Sigmoid colon (tissue), 7 donors: Measurements from ENCODE around the gene CCNJ. TPM values are rescaled to one million over a fixed set of nuclear protein-coding genes. Genes with fewer than 3 reads are reported as not detected.

ENCODE experiments used
- DNase-seq: peaks from one replicate; pipeline ENCODE4 v3.0.0-alpha.2; 2019
- H3K27ac ChIP-seq, 4 donors: fragments of 200-600 bp; sonication (generic); one replicate each; pipeline ENCODE4 v1.5.1; 2016 to 2019; ENCODE audit warnings: mild to moderate bottlenecking in 1 of 4
- H3K27me3 ChIP-seq, 3 donors: fragments of 200-600 bp; sonication (generic); one replicate each; pipeline ENCODE4 v1.5.1; 2019; ENCODE audit warnings: mild to moderate bottlenecking in 1 of 3
- H3K36me3 ChIP-seq, 4 donors: fragments of 200-600 bp; sonication (generic); one replicate each; pipeline ENCODE4 v1.5.1; 2016 to 2019
- H3K4me1 ChIP-seq, 4 donors: fragments of 200-600 bp; sonication (generic); one replicate each; pipeline ENCODE4 v1.5.1; 2017 to 2019
- H3K4me3 ChIP-seq, 4 donors: fragments of 200-600 bp; sonication (generic); one replicate each; pipeline ENCODE4 v1.5.1; 2017 to 2019; ENCODE audit warnings: mild to moderate bottlenecking in 2 of 4, moderate library complexity in 1 of 4
- H3K9me3 ChIP-seq, 4 donors: fragments of 200-600 bp in 3 of 4; sonication (generic) in 3 of 4; one replicate each; pipeline versions ENCODE4 v1.5.1 to v1.6.1; 2013 to 2019
- EP300 ChIP-seq, 4 donors: sonication (generic); formaldehyde crosslinking; IDR thresholded peaks; one replicate each; pipeline ENCODE4 v1.6.1; 2017; ENCODE audit warnings: antibody characterized with exemption in 4 of 4
- POLR2A ChIP-seq, 2 donors: fragments of 450-650 bp; IDR thresholded peaks; one replicate each; pipeline ENCODE4 v1.6.1; 2016; ENCODE audit warnings: antibody characterized with exemption in 2 of 2, mild to moderate bottlenecking in 2 of 2, moderate library complexity in 2 of 2
- POLR2AphosphoS5 ChIP-seq, 4 donors: sonication (generic); formaldehyde crosslinking; IDR thresholded peaks; one replicate each; pipeline ENCODE4 v1.6.1; 2017; ENCODE audit warnings: antibody characterized with exemption in 4 of 4
- WGBS, 2 donors: extraction: QIAGEN DNeasy Blood & Tissue Kit; methylation state at CpG; one replicate each; pipeline ENCODE4 v1.1.7; 2013; 5-methylcytosine and 5-hydroxymethylcytosine counted together
- intact Hi-C: fragments of 100-400 bp; cut with DNase I; formaldehyde crosslinking; loops from one replicate; pipeline ENCODE4 v1.15.1; 2023
- polyA plus RNA-seq, 3 donors: library from polyadenylated mRNA; stranded (reverse); fragments of 200-250 nt; gene quantifications; one replicate each; pipeline ENCODE4 v1.2.3, GENCODE V29; 2013
- total RNA-seq, 4 donors: library from RNA; depleted of rRNA; stranded (reverse); fragments of >200 nt; gene quantifications; one replicate each; pipeline ENCODE4 v1.1.0, GENCODE V29; 2016
- TF ChIP-seq, protein P1 (sequence below), 4 experiments: fragments of 450-650 bp in 3 of 4; fragments of 200-600 bp in 1 of 4; IDR thresholded peaks; one replicate each; pipeline ENCODE4 v1.5.1; 2016 to 2019; ENCODE audit warnings: antibody characterized with exemption in 4 of 4, mild to moderate bottlenecking in 3 of 4, moderate library complexity in 2 of 4
- donor health status: healthy with polysubstance abuse.
- donor health status: Bipolar disorder and iron deficiency.
- donor health status: healthy.

Gene CCNJ
- total and polyA plus RNA-seq, 7 donors, result 1.8 to 6.4 (median 3.5) TPM

DNA sequence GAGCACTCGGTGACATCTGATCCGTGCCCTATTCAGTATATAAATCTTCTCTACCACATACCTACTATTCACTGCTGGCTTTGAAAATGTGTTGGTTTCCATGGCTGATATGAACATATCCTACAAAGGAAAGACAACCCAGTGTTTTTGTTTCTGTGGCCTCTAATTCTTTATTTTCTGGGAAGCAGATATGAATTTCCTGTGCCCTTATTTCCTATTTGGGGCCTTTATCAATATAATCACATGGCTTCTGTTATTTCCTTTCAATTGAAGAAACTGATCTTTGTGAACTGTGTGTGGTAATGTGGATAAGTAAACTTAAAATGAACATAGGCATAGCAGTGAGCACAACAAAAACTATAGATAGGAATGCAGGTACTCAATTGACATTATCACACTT is 10.6 kb downstream of the CCNJ start:
- intact Hi-C loops, result no loop called here
- Histone ChIP-seq H3K27me3 (no peaks in the 10 kb centered on the region), H3K4me3 (no peak overlapping the region), H3K9me3 (no peaks in the 10 kb centered on the region), H3K36me3 (peaks cover 11 to 39% (median 15%) of the 10 kb centered on the region in 4 donors), H3K4me1 (no peaks in the 10 kb centered on the region), H3K27ac (no peak overlapping the region)
- 87 to 98% methylated on average over 2 of the region's 2 CpGs for WGBS, 2 donors
- no peak for DNase-seq
- TF ChIP-seq EP300 (IDR thresholded peaks at IDR 0.05) (no peak), POLR2AphosphoS5 (IDR thresholded peaks at IDR 0.05) (no peak), POLR2A (IDR thresholded peaks at IDR 0.05) (no peak)
- TF ChIP-seq, protein P1, sequence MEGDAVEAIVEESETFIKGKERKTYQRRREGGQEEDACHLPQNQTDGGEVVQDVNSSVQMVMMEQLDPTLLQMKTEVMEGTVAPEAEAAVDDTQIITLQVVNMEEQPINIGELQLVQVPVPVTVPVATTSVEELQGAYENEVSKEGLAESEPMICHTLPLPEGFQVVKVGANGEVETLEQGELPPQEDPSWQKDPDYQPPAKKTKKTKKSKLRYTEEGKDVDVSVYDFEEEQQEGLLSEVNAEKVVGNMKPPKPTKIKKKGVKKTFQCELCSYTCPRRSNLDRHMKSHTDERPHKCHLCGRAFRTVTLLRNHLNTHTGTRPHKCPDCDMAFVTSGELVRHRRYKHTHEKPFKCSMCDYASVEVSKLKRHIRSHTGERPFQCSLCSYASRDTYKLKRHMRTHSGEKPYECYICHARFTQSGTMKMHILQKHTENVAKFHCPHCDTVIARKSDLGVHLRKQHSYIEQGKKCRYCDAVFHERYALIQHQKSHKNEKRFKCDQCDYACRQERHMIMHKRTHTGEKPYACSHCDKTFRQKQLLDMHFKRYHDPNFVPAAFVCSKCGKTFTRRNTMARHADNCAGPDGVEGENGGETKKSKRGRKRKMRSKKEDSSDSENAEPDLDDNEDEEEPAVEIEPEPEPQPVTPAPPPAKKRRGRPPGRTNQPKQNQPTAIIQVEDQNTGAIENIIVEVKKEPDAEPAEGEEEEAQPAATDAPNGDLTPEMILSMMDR (IDR thresholded peaks at IDR 0.05), result no peak

DNA sequence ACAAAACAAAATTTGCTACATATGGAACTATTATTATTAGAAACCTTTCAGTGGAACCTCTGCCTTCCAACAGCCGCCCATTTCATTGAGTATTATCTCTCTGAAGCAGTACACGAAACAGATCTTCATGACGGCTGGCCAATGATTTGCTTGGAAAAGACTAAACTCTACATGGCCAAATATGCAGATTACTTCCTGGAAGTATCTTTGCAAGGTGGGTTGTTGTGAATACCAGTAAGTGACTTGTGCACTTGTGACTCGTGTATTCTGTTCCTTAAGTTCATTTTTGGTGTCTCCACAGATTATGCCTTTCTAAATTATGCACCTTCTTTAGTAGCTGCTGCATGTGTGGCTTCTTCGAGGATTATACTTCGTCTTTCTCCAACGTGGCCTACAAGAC is 13.4 kb downstream of the CCNJ start:
- intact Hi-C loops, result no loop called here
- H3K27ac ChIP-seq, result no peak overlapping the region
- no peak overlapping the region for H3K4me3 ChIP-seq
- H3K4me1 ChIP-seq, result no peaks in the 10 kb centered on the region
- no peak for DNase-seq
- WGBS, 2 donors, result 95% methylated on average over 7 of the region's 7 CpGs
- TF ChIP-seq, protein P1 (IDR thresholded peaks at IDR 0.05), result no peak
- TF ChIP-seq POLR2A (IDR thresholded peaks at IDR 0.05) (no peak), POLR2AphosphoS5 (IDR thresholded peaks at IDR 0.05) (no peak), EP300 (IDR thresholded peaks at IDR 0.05) (no peak)
- H3K27me3 ChIP-seq, result no peaks in the 10 kb centered on the region
- peaks cover 11 to 43% (median 15%) of the 10 kb centered on the region in 4 donors for H3K36me3 ChIP-seq
- no peaks in the 10 kb centered on the region for H3K9me3 ChIP-seq

DNA sequence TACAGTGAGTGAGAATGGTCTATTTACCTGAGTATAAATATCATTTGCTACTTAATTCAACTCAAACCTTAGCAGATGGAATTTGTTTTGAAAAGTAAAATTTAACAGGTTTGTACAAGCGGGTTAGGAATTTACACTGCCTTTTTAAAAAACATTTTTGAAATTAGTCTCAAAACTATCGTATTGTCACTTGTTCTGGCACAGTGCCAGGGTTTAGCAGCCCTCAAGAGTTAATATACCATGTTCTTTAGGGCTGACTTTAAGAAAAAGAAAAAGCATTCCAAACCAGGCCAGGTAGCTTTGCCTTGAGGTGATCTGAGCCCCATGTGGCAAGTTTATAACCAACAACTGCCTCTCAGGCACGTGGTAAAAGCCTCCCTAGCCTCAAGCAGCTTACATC is 17.8 kb downstream of the CCNJ start:
- Histone ChIP-seq H3K27me3 (no peaks in the 10 kb centered on the region), H3K4me1 (no peaks in the 10 kb centered on the region), H3K4me3 (no peak overlapping the region), H3K36me3 (peaks cover 11 to 51% (median 15%) of the 10 kb centered on the region in 4 donors), H3K9me3 (no peaks in the 10 kb centered on the region), H3K27ac (no peak overlapping the region)
- WGBS, 2 donors, result 94% methylated on average over 3 of the region's 3 CpGs
- intact Hi-C loops, result no loop called here
- DNase-seq, result no peak
- TF ChIP-seq EP300 (IDR thresholded peaks at IDR 0.05), result no peak
- TF ChIP-seq, protein P1 (IDR thresholded peaks at IDR 0.05), result no peak
- no peak for TF ChIP-seq POLR2AphosphoS5 (IDR thresholded peaks at IDR 0.05)

DNA sequence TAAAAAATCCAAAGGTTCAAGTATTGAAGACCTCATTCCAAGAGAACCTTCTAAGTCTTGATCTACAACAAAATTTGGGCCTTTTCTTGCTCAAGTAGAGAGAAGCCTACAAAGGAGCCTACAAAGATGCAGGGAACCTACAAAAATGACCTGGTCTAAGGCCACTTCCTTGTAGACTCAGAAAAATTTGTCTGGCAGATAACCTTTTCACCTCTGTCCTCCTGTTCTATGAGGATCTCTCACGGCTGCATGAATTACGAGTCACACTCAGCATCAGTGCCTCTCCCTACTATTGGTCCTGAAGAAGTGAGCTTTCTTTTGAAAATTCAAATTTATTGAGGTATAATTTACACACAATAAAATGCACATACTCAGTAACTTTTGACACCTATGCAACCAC is 29.3 kb downstream of the CCNJ start:
- Histone ChIP-seq H3K36me3 (no peaks in the 10 kb centered on the region), H3K27me3 (no peaks in the 10 kb centered on the region), H3K4me3 (no peak overlapping the region), H3K4me1 (no peaks in the 10 kb centered on the region), H3K9me3 (no peaks in the 10 kb centered on the region), H3K27ac (no peak overlapping the region)
- TF ChIP-seq EP300 (IDR thresholded peaks at IDR 0.05) (no peak), POLR2AphosphoS5 (IDR thresholded peaks at IDR 0.05) (no peak), POLR2A (IDR thresholded peaks at IDR 0.05) (no peak)
- TF ChIP-seq, protein P1 (IDR thresholded peaks at IDR 0.05), result no peak
- intact Hi-C loops, result no loop called here
- WGBS, 2 donors, result 55 to 78% methylated on average over 2 of the region's 2 CpGs
- no peak for DNase-seq

DNA sequence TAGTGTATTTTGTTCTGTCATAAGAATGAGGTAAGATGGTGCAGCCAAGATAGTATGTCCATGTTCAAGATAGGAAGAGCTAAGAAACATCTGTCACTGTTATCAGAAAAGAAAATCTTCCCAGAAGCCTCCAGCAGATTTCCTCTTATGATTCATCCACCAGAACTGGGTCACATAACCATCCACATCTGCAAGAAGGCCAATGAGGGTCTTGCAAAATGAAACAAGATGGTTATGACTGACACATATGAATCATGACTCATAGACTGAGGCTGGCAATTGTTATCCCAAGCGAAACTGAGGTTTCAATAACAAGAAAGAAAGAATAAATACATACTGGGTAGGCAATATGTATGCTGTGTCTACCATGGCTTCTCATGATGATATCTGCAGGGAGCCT is 30.3 kb downstream of the CCNJ start:
- no peaks in the 10 kb centered on the region for H3K36me3 ChIP-seq
- TF ChIP-seq POLR2A (IDR thresholded peaks at IDR 0.05), result no peak
- TF ChIP-seq, protein P1 (IDR thresholded peaks at IDR 0.05), result no peak
- TF ChIP-seq POLR2AphosphoS5 (IDR thresholded peaks at IDR 0.05), result no peak
- TF ChIP-seq EP300 (IDR thresholded peaks at IDR 0.05), result no peak
- H3K27ac ChIP-seq, result no peak overlapping the region
- intact Hi-C loops, result no loop called here
- no peak overlapping the region for H3K4me3 ChIP-seq
- WGBS, 2 donors, result 74 to 82% methylated on average over 1 of the region's 1 CpG
- H3K4me1 ChIP-seq, result no peaks in the 10 kb centered on the region
- H3K27me3 ChIP-seq, result no peaks in the 10 kb centered on the region
- no peak for DNase-seq
- H3K9me3 ChIP-seq, result no peaks in the 10 kb centered on the region
